Chondrocyte (in vitro differentiated cells): ENCODE results near the gene GTF2IRD1. TPM values are rescaled to one million over a fixed set of nuclear protein-coding genes. Genes with fewer than 3 reads are reported as not detected.

Experiments
- DNase-seq: peaks from one replicate; pipeline ENCODE4 v3.0.0; 2021; ENCODE audit warnings: mixed read lengths, low spot score
- H3K27ac Mint-ChIP-seq: one replicate; pipeline ENCODE4 v1.8.0; 2021; ENCODE audit warnings: mild to moderate bottlenecking, moderate library complexity, mixed read lengths; ENCODE audit not compliant: unreplicated experiment
- H3K27me3 Mint-ChIP-seq: 2 replicates; pipeline ENCODE4 v1.8.0; 2021; ENCODE audit warnings: low read depth, mixed read lengths
- H3K36me3 Mint-ChIP-seq: 2 replicates; pipeline ENCODE4 v1.8.0; 2021; ENCODE audit warnings: low read depth, mixed read lengths
- H3K4me1 Mint-ChIP-seq: 2 replicates; pipeline ENCODE4 v1.8.0; 2021; ENCODE audit warnings: low read depth, mild to moderate bottlenecking, mixed read lengths
- H3K4me3 Mint-ChIP-seq: one replicate; pipeline ENCODE4 v1.8.0; 2021; ENCODE audit warnings: mild to moderate bottlenecking, moderate library complexity, mixed read lengths; ENCODE audit not compliant: unreplicated experiment
- H3K9me3 Mint-ChIP-seq: 2 replicates; pipeline ENCODE4 v1.8.0; 2021; ENCODE audit warnings: low read depth, mixed read lengths
- CTCF ChIP-seq: fragments of 200-600 bp; sonication (generic); IDR thresholded peaks from 2 replicates; pipeline ENCODE4 v1.5.0; 2021; ENCODE audit warnings: antibody characterized with exemption, mild to moderate bottlenecking, moderate library complexity
- total RNA-seq: library from RNA; stranded (reverse); gene quantifications from 3 replicates; pipeline ENCODE4 v1.2.1, GENCODE V29; 2021

The GTF2IRD1 gene
- total RNA-seq, 1 donor from 2014 or later = 48.5 TPM

DNA sequence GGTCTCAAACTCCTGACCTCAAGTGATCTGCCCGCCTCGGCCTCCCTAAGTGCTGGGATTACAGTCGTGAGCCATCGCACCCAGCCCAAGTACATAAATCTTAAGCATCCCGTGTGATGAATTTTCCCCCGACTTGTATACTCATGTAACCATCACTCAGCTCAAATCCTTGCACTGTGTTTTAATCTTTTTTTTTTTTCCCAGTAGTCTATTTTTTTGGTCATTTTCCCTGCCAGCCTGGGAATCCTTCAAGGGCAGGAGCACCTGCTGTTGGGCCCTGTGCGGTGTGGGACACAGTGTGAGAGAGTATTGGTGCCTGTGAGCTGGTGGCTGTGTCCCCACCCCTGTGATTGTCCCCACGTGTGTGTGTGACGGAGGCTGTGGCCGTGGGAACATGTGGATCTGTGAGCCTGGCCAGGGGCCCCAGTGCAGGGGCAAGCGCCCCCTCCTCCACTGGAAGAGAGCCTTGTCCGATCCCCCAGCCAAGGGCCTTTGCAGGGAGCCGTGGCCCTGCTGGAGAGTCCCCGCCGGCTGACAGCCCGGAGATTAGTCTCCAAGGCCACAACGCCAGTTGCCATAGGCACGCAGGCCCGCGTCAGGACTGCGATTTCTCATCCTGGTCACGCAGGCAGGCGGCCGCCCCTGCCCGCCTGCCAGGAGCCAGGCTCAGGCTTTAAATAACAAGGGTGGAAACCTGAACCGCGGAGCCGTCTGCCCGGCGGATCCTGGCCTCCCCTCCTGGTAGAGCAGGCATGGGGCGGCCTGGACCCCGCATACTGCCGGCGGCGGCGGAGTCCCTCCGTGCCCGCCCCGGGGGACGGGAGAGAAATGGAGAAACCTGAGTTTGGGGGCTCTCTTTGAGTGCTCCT is 26.5 kb downstream of the GTF2IRD1 start:
- no peaks in the 10 kb centered on the region for H3K36me3 Mint-ChIP-seq
- peak overlapping the region; percentile 100 for H3K27ac Mint-ChIP-seq
- no peaks in the 10 kb centered on the region for H3K9me3 Mint-ChIP-seq
- no peak for TF ChIP-seq CTCF
- peak; percentile 95 for DNase-seq
- H3K27me3 Mint-ChIP-seq = no peaks in the 10 kb centered on the region
- peaks cover 98% of the 10 kb centered on the region for H3K4me1 Mint-ChIP-seq
- peak overlapping the region; percentile 58 for H3K4me3 Mint-ChIP-seq

GRCh38 chr7:74480861-74481417 is 27.2 kb downstream of the GTF2IRD1 start:
- DNase-seq = no peak
- Mint-ChIP-seq H3K4me3 (peak overlapping the region; percentile 36), H3K27ac (peak overlapping the region; percentile 100), H3K27me3 (no peaks in the 10 kb centered on the region), H3K9me3 (no peaks in the 10 kb centered on the region), H3K36me3 (no peaks in the 10 kb centered on the region), H3K4me1 (peaks cover 94% of the 10 kb centered on the region)
- no peak for TF ChIP-seq CTCF

DNA sequence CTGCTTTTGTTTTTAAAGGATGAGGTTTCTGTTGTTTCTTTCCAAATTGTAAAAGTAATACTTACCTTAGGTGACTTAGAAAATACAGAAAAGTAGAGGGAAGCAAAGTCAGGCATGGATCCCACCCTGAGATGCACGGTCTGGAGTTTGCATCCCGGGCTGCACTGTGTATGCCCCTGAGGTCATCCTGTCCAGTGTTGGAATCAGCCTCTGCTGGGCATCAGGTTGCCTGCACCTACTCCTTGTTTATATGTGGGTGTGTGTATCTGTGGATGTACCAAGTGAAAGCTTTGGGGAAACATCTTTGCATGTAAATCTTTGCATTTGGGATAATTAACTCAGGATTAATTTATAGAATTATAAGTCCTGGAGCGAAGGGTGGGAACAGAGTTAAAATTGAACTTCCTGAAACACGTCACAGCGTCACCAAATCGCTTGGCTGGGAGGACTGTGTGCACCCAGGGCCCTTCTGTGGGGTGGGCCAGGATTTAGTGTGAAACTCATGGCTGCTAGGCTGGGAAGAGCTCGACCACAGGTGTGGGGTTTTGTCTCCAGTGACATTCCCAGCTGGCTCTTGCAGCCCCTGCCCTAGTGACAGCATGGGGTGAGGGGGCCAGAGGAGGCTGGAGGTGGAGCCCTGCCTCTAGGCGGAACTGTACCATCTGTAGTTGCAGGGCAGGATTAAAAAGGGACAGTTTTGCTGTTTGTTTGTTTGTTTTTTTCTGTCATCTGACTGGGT is 27.9 kb downstream of the GTF2IRD1 start:
- H3K27ac Mint-ChIP-seq = peak overlapping the region; percentile 100
- no peaks in the 10 kb centered on the region for H3K9me3 Mint-ChIP-seq
- no peak for TF ChIP-seq CTCF

GRCh38 chr7:74482197-74482467 is 28.4 kb downstream of the GTF2IRD1 start:
- Mint-ChIP-seq H3K36me3 (no peaks in the 10 kb centered on the region), H3K9me3 (no peaks in the 10 kb centered on the region), H3K4me3 (no peak overlapping the region), H3K4me1 (peaks cover 90% of the 10 kb centered on the region), H3K27ac (peak overlapping the region; percentile 100), H3K27me3 (no peaks in the 10 kb centered on the region)
- no peak for DNase-seq
- no peak for TF ChIP-seq CTCF

More for the DNA sequence above, 27.9 kb downstream of the GTF2IRD1 start:
- DNase-seq = no peak
- no peaks in the 10 kb centered on the region for H3K36me3 Mint-ChIP-seq
- no peaks in the 10 kb centered on the region for H3K27me3 Mint-ChIP-seq
- no peak overlapping the region for H3K4me3 Mint-ChIP-seq
- H3K4me1 Mint-ChIP-seq = peaks cover 95% of the 10 kb centered on the region

- Mint-ChIP-seq H3K27me3 (no peaks in the 10 kb centered on the region), H3K27ac (peak overlapping the region; percentile 100), H3K36me3 (no peaks in the 10 kb centered on the region), H3K4me3 (peak overlapping the region; percentile 1), H3K9me3 (no peaks in the 10 kb centered on the region), H3K4me1 (peaks cover 84% of the 10 kb centered on the region)
- TF ChIP-seq CTCF = peak; percentile 3
- DNase-seq = no peak
Measured at GRCh38 chr7:74482629-74483401, 29.1 kb downstream of the GTF2IRD1 start.
